Upper lobe of right lung (tissue), 1 donor: ENCODE data around the gene KANK2. TPM values are rescaled to one million over a fixed set of nuclear protein-coding genes. Genes with fewer than 3 reads are reported as not detected.
"Not testable (repeated sequence)": the region's sequence is repeated elsewhere in the genome, so short reads cannot be mapped to it uniquely, and the experiment has no call there.

Experiments
- ATAC-seq: fragments of 200-7000 bp; cut with Tn5 transposase; one replicate; pipeline ENCODE4 v1.9.1; 2020; ENCODE audit warnings: mild to moderate bottlenecking, moderate library complexity
- DNase-seq: peaks from one replicate; pipeline ENCODE4 v3.0.0-alpha.2; 2020
- H3K27ac ChIP-seq: fragments of 200-600 bp; one replicate; pipeline ENCODE4 v1.8.0; 2022
- H3K27me3 ChIP-seq: fragments of 200-600 bp; one replicate; pipeline ENCODE4 v1.8.0; 2022; ENCODE audit warnings: mild to moderate bottlenecking
- H3K36me3 ChIP-seq: fragments of 200-600 bp; one replicate; pipeline ENCODE4 v1.8.0; 2022
- H3K4me1 ChIP-seq: fragments of 200-600 bp; one replicate; pipeline ENCODE4 v1.8.0; 2022
- H3K4me3 ChIP-seq: fragments of 200-600 bp; one replicate; pipeline ENCODE4 v1.8.0; 2022; ENCODE audit warnings: mild to moderate bottlenecking
- H3K9me3 ChIP-seq: fragments of 200-600 bp; one replicate; pipeline ENCODE4 v1.8.0; 2022
- intact Hi-C: fragments of 100-400 bp; cut with DNase I; formaldehyde crosslinking; loops from one replicate; pipeline ENCODE4 v1.11.0; 2022
- total RNA-seq: library from RNA; stranded (reverse); fragmentation: NEBNext Ultra II Directional; extraction: Animal tissue kit (Norgen Biotek cat#: 25700); gene quantifications from one replicate; pipeline ENCODE4 v1.2.1, GENCODE V29; 2021
- TF ChIP-seq, protein P1 (sequence below): fragments of 200-600 bp; IDR thresholded peaks from one replicate; pipeline ENCODE4 v1.8.0; 2022; ENCODE audit warnings: antibody characterized with exemption
- donor health status: DM: no; HTN: yes; CAD: no; lungs with severe emphysema.

KANK2 gene
- total RNA-seq, 1 donor from 2014 or later: 268 TPM

DNA sequence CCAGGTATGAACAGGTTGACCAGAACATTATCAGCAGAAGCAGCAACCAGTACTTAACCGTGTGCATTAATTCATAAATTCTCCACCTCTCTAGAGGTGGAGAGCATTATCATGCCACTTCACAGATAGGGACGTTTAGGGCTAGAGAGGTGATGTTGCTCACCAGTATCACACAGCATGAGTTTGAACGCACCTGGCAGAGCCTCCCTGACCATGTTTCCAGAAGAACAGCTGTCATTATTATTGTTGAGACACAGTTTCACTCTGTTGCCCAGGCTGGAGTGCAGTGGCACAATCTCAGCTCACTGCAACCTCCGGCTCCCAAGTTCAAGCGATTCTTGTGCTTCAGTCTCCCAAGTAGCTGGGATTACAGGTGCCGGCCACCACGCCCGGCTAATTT is 6.8 kb downstream of the KANK2 start:
- DNase-seq (no peak), ATAC-seq (no peak)
- H3K27ac ChIP-seq: peak overlapping the region; percentile 60
- H3K4me3 ChIP-seq: no peak overlapping the region
- TF ChIP-seq, protein P1, sequence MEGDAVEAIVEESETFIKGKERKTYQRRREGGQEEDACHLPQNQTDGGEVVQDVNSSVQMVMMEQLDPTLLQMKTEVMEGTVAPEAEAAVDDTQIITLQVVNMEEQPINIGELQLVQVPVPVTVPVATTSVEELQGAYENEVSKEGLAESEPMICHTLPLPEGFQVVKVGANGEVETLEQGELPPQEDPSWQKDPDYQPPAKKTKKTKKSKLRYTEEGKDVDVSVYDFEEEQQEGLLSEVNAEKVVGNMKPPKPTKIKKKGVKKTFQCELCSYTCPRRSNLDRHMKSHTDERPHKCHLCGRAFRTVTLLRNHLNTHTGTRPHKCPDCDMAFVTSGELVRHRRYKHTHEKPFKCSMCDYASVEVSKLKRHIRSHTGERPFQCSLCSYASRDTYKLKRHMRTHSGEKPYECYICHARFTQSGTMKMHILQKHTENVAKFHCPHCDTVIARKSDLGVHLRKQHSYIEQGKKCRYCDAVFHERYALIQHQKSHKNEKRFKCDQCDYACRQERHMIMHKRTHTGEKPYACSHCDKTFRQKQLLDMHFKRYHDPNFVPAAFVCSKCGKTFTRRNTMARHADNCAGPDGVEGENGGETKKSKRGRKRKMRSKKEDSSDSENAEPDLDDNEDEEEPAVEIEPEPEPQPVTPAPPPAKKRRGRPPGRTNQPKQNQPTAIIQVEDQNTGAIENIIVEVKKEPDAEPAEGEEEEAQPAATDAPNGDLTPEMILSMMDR: no peak
- H3K4me1 ChIP-seq: peaks cover 61% of the 10 kb centered on the region
- peaks cover 75% of the 10 kb centered on the region for H3K36me3 ChIP-seq
- intact Hi-C loops: no loop called here
- no peaks in the 10 kb centered on the region for H3K27me3 ChIP-seq
- H3K9me3 ChIP-seq: no peaks in the 10 kb centered on the region

DNA sequence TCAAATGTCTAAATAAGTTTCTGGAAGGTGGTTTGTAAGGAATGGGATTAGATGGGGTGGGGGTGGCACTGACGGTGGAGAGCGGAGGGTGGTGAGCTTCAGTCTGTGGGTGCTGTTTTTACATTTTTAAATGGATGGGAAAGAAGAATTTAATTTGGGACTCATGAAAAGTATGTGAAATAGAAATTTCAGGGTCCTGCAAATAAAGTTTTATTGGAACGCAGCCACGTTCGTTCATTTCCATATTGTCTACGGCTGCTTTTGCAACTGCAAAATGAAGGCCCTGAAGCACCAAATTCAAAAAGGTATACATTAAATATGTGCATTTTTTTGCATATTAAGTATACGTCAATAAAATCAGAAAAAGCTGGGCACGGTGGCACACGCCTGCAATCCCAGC is 9.9 kb downstream of the KANK2 start:
- intact Hi-C loops: no loop called here
- DNase-seq: no peak
- TF ChIP-seq, protein P1: no peak
- no peak for ATAC-seq
- Histone ChIP-seq H3K36me3 (peaks cover 72% of the 10 kb centered on the region), H3K4me3 (no peak overlapping the region), H3K27ac (no peak overlapping the region), H3K27me3 (no peaks in the 10 kb centered on the region), H3K9me3 (no peaks in the 10 kb centered on the region), H3K4me1 (peaks cover 55% of the 10 kb centered on the region)

DNA sequence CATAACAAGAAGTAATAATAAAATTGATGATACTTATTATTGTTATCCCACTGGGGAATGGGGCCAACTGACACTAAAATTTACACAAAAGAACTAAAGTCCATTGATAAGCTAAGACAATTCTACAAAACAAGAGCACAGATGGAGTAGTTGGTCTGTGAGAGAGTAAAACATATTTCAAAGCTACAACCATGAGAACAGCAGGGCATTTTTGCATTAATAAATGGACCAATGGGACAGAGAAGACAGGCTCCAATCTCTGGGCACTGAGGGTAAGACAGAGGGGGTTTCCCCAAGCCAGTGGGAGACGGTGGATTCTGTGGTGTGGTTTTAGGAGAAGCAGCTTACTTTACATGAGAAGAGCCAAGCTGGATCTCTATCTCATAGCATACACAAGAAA is 14.4 kb downstream of the KANK2 start:
- Histone ChIP-seq H3K36me3 (peaks cover 61% of the 10 kb centered on the region), H3K27ac (no peak overlapping the region), H3K4me1 (peaks cover 17% of the 10 kb centered on the region), H3K4me3 (no peak overlapping the region), H3K9me3 (no peaks in the 10 kb centered on the region), H3K27me3 (no peaks in the 10 kb centered on the region)
- TF ChIP-seq, protein P1: no peak
- intact Hi-C loops: no loop called here
- no peak for ATAC-seq
- no peak for DNase-seq

DNA sequence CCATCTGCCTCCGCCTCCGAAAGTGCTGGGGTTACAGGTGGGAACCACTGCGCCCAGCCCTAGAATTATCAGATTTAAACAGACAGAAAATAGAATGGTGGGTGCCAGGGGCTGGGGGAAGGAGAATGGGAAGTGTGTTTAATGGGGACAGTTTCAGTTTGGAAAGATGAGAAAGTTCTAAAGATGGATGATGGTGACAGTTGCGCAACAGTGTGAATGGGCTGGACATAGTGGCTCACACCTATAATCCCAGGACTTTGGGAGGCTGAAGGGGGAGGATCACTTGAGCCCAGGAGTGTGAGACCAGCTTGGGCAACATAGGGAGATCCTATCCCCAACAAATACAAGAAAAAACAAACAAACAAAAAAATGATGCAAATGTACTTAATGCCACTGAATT is 15.9 kb downstream of the KANK2 start:
- H3K4me1 ChIP-seq: peaks cover 17% of the 10 kb centered on the region
- H3K27me3 ChIP-seq: no peaks in the 10 kb centered on the region
- DNase-seq: no peak
- H3K9me3 ChIP-seq: no peaks in the 10 kb centered on the region
- no peak for ATAC-seq
- no peak overlapping the region for H3K4me3 ChIP-seq
- intact Hi-C loops: no loop called here
- peaks cover 62% of the 10 kb centered on the region for H3K36me3 ChIP-seq
- TF ChIP-seq, protein P1: no peak
- peak overlapping the region; percentile 6 for H3K27ac ChIP-seq

DNA sequence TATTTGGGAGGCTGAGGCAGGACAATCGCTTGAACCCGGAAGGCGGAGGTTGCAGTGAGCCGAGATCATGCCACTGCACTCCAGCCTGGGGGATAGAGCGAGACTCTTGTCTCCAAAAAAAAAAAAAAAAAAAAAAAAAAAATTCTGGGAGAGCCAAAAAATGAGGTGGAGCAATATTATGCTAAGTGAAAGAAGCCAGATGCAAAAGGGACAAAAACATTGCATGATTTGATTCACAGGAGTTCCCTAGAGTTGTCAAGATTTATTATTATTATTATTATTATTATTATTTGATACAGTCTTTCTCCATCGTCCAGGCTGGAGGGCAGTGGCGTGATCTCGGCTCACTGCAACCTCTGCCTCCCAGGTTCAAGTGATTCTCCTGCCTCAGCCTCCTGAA is 16.4 kb downstream of the KANK2 start:
- intact Hi-C loops, ATAC-seq, H3K27me3 ChIP-seq, H3K4me3 ChIP-seq, DNase-seq, H3K9me3 ChIP-seq: not testable (repeated sequence)
- Histone ChIP-seq H3K27ac (peak overlapping the region; percentile 42), H3K36me3 (peaks cover 62% of the 10 kb centered on the region), H3K4me1 (peaks cover 17% of the 10 kb centered on the region)

DNA sequence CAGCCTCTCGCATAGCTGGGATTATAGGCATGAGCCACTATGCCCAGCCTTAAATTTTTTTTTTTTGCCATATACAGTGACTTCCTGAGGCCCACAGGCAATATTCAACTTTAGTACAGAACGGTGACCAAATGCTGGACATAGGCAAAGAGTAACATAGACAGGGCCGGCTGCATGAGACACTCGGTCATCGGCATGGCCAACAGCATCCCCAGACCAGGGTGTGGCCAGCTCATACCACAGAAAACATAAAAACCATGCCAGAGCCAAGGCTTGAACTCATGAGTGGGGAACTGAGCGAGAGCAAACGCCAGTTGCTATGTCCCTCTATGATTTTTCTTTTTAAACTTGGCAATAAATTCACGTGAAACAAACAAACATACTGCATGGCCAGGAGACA is 17.0 kb downstream of the KANK2 start:
- no peak overlapping the region for H3K4me3 ChIP-seq
- H3K27ac ChIP-seq: peak overlapping the region; percentile 42
- H3K27me3 ChIP-seq: no peaks in the 10 kb centered on the region
- H3K36me3 ChIP-seq: peaks cover 62% of the 10 kb centered on the region
- no peak for ATAC-seq
- DNase-seq: no peak
- no peaks in the 10 kb centered on the region for H3K9me3 ChIP-seq
- peaks cover 11% of the 10 kb centered on the region for H3K4me1 ChIP-seq
- intact Hi-C loops: no loop called here
- TF ChIP-seq, protein P1: no peak
